Head of caudate nucleus (tissue), 42 donors: Measurements from ENCODE around the gene TFG.
A peak's percentile ranks its signal among the peaks of the same experiment; 100 is the strongest.

Source experiments
- DNase-seq, 42 donors: peaks; one replicate each; pipeline versions ENCODE4 v3.0.0 to v3.0.0-alpha.2; 2020 to 2021; ENCODE audit warnings: mixed read lengths in 7 of 42
- intact Hi-C: fragments of 100-400 bp; cut with DNase I; formaldehyde crosslinking; loops from one replicate; pipeline ENCODE4 v1.15.0; 2022

Gene TFG

GRCh38 chr3:100744671-100745070 lies 35.4 kb downstream of the TFG start:
- DNase-seq, result no peak
- intact Hi-C loops, result no loop called here

GRCh38 chr3:100745617-100746016 lies 36.3 kb downstream of the TFG start:
- no peak for DNase-seq
- intact Hi-C loops, result no loop called here

- DNase-seq, result peak in 19 of 42 donors; percentile 4 to 66 (median 31)
- intact Hi-C loops, result no loop called here
Measured at GRCh38 chr3:100746092-100746491, 36.8 kb downstream of the TFG start.

GRCh38 chr3:100748220-100748619 lies 38.9 kb downstream of the TFG start:
- intact Hi-C loops, result no loop called here
- DNase-seq, result no peak

GRCh38 chr3:100748967-100749366 lies 39.7 kb downstream of the TFG start:
- intact Hi-C loops, result no loop called here
- DNase-seq, result no peak

- intact Hi-C loops, result no loop called here
- DNase-seq, result no peak
Measured at GRCh38 chr3:100753846-100754245, 44.6 kb downstream of the TFG start.

- intact Hi-C loops, result no loop called here
- DNase-seq, result no peak
Measured at GRCh38 chr3:100754563-100755334, 45.5 kb downstream of the TFG start.

GRCh38 chr3:100756441-100756840 lies 47.1 kb downstream of the TFG start:
- peak in 1 of 42 donors; percentile 34 for DNase-seq
- intact Hi-C loops, result no loop called here

- intact Hi-C loops, result no loop called here
- no peak for DNase-seq
Measured at GRCh38 chr3:100759159-100759558, 49.9 kb downstream of the TFG start.

- intact Hi-C loops, result no loop called here
- DNase-seq, result no peak
Measured at GRCh38 chr3:100759950-100760349, 50.7 kb downstream of the TFG start.

- DNase-seq, result no peak
- intact Hi-C loops, result no loop called here
Measured at GRCh38 chr3:100760377-100760776, 51.1 kb downstream of the TFG start.

- no peak for DNase-seq
- intact Hi-C loops, result no loop called here
Measured at GRCh38 chr3:100761211-100761942, 52.1 kb downstream of the TFG start.

- no peak for DNase-seq
- intact Hi-C loops, result no loop called here
Measured at GRCh38 chr3:100761951-100762350, 52.7 kb downstream of the TFG start.

- intact Hi-C loops, result no loop called here
- no peak for DNase-seq
Measured at GRCh38 chr3:100765437-100765975, 56.2 kb downstream of the TFG start.

- no peak for DNase-seq
- intact Hi-C loops, result no loop called here
Measured at GRCh38 chr3:100766069-100766468, 56.8 kb downstream of the TFG start.

GRCh38 chr3:100769693-100770092 lies 60.4 kb downstream of the TFG start:
- DNase-seq, result no peak
- intact Hi-C loops, result no loop called here

- no peak for DNase-seq
- intact Hi-C loops, result no loop called here
Measured at GRCh38 chr3:100775226-100775625, 65.9 kb downstream of the TFG start.

- intact Hi-C loops, result no loop called here
- DNase-seq, result no peak
Measured at GRCh38 chr3:100775669-100776068, 66.4 kb downstream of the TFG start.

GRCh38 chr3:100776097-100776729 lies 66.9 kb downstream of the TFG start:
- no peak for DNase-seq
- intact Hi-C loops, result no loop called here

- intact Hi-C loops, result no loop called here
Measured at GRCh38 chr3:100776746-100777145, 67.5 kb downstream of the TFG start.

More at GRCh38 chr3:100776746-100777145, 67.5 kb downstream of the TFG start:
- DNase-seq, result no peak
